HEK293T (cell line): Measurements from ENCODE around the gene BICD1.

Source experiments
- FOXM1 ChIP-seq: fragments of 450-650 bp; IDR thresholded peaks from 2 replicates; pipeline ENCODE4 v1.6.1; 2017; ENCODE audit warnings: mild to moderate bottlenecking, borderline replicate concordance
- NFRKB ChIP-seq: fragments of 450-650 bp; IDR thresholded peaks from 2 replicates; pipeline ENCODE4 v1.6.1; 2016; ENCODE audit warnings: mild to moderate bottlenecking, moderate library complexity

DNA sequence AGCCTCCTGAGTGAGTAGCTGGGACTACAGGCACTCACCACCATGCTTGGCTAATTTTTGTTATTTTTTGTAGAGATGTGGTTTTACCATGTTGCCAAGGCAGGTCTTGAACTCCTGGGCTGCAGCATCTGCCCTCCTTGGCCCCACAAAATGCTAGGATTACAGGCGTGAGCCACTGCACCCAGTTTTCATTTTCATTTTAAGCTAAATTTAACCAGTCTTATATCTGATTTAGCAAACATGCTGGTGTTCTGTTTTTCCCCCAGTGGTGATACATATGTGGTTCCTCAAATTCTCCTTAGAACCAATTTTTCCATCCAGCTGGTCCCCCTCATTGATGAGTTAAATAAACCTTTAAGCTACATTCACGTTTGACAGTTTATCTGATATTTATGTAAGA, 43.8 kb upstream of the BICD1 start:
- TF ChIP-seq FOXM1 (no peak), NFRKB (no peak)
